Kidney (tissue), 14 donors: ENCODE measurements around the gene C19orf25. TPM values are rescaled to one million over a fixed set of nuclear protein-coding genes. Genes with fewer than 3 reads are reported as not detected.

Source experiments
- DNase-seq, 5 donors: peaks; one replicate each; pipeline ENCODE4 v3.0.0-alpha.2; 2013 to 2020
- FAIRE-seq: peaks from 2 replicates; lab custom pipeline; 2012; peaks lifted over from hg19 to GRCh38; lab: Jason Lieb, UNC
- H3K27ac ChIP-seq, 2 donors: one replicate each; pipeline ENCODE4 v1.7.0; 2013; ENCODE audit warnings: low read depth in 2 of 2, low read length in 2 of 2, inconsistent platforms in 1 of 2
- H3K27me3 ChIP-seq: one replicate; pipeline ENCODE4 v1.7.1; 2013; ENCODE audit warnings: low read length, inconsistent platforms; ENCODE audit not compliant: control insufficient read depth, insufficient read depth
- H3K36me3 ChIP-seq, 3 donors: one replicate each; pipeline versions ENCODE4 v1.7.0 to v1.7.1; 2013; ENCODE audit warnings: low read length in 3 of 3, control low read depth in 1 of 3, inconsistent platforms in 1 of 3; ENCODE audit not compliant: insufficient read depth in 3 of 3, control insufficient read depth in 2 of 3
- H3K4me1 ChIP-seq, 3 donors: one replicate each; pipeline versions ENCODE4 v1.7.0 to v1.7.1; 2013; ENCODE audit warnings: low read length in 3 of 3, inconsistent platforms in 1 of 3, low read depth in 1 of 3; ENCODE audit not compliant: control insufficient read depth in 2 of 3, insufficient read depth in 2 of 3
- H3K4me3 ChIP-seq, 3 donors: one replicate each; pipeline versions ENCODE4 v1.7.0 to v1.8.1; 2013; ENCODE audit warnings: low read length in 3 of 3, control low read depth in 1 of 3, inconsistent platforms in 1 of 3
- H3K9ac ChIP-seq, 3 donors: one replicate each; pipeline versions ENCODE4 v1.7.0 to v1.7.1; 2013; ENCODE audit warnings: low read length in 3 of 3, control low read depth in 1 of 3, inconsistent platforms in 1 of 3
- H3K9me3 ChIP-seq, 3 donors: one replicate each; pipeline versions ENCODE4 v1.7.0 to v1.7.1; 2013; ENCODE audit warnings: low read length in 3 of 3, control low read depth in 1 of 3, inconsistent platforms in 1 of 3; ENCODE audit not compliant: control insufficient read depth in 2 of 3, insufficient read depth in 1 of 3
- CTCF ChIP-seq: IDR thresholded peaks from 3 replicates; pipeline ENCODE4 v1.5.1; 2012; ENCODE audit warnings: mild to moderate bottlenecking, moderate library complexity, borderline replicate concordance; ENCODE audit not compliant: insufficient read depth; ENCODE audit errors: extremely low read depth
- intact Hi-C: fragments of 100-400 bp; cut with DNase I; formaldehyde crosslinking; loops from one replicate; pipeline ENCODE4 v1.11.1; 2022
- polyA plus RNA-seq: library from polyadenylated mRNA; stranded (reverse); fragments of 350-450 nt; fragmentation: Illumina TruSeq; extraction: RNeasy Lipid Tissue Mini Kit (QIAGEN cat#74804); gene quantifications from one replicate; pipeline ENCODE4 v1.2.3, GENCODE V29; 2014; ENCODE audit warnings: low read depth, low replicate concordance; ENCODE audit not compliant: insufficient read depth
- total RNA-seq: library from RNA; stranded (reverse); fragmentation: NEBNext Ultra II Directional; extraction: Animal tissue kit (Norgen Biotek cat#: 25700); gene quantifications from one replicate; pipeline ENCODE4 v1.2.1, GENCODE V29; 2021
- donor health status: control.
- donor health status: control.
- donor health status: control.
- donor health status: control.
- donor health status: control.
- donor health status: DM: yes; HTN: yes; CAD: no.
- donor health status: Normal renal cell carcinoma (clear cell type).

C19orf25 gene
- total and polyA plus RNA-seq, 2 donors from 2014 or later, result 32.5 to 50.9 TPM

GRCh38 chr19:1488282-1488601, 9.2 kb upstream of the C19orf25 start:
- Histone ChIP-seq H3K9ac (no peak overlapping the region), H3K4me1 (peaks cover 0 to 8% (median 0%) of the 10 kb centered on the region in 3 donors), H3K27ac (no peak overlapping the region), H3K9me3 (no peaks in the 10 kb centered on the region), H3K27me3 (no peaks in the 10 kb centered on the region), H3K4me3 (no peak overlapping the region), H3K36me3 (no peaks in the 10 kb centered on the region)
- no peak for DNase-seq
- intact Hi-C loops, result no loop called here
- TF ChIP-seq CTCF, result no peak
- FAIRE-seq, result no peak

GRCh38 chr19:1487576-1488281, 8.7 kb upstream of the C19orf25 start:
- Histone ChIP-seq H3K4me1 (peaks cover 0 to 8% (median 0%) of the 10 kb centered on the region in 3 donors), H3K36me3 (no peaks in the 10 kb centered on the region), H3K9me3 (no peaks in the 10 kb centered on the region), H3K27ac (no peak overlapping the region), H3K4me3 (no peak overlapping the region), H3K27me3 (no peaks in the 10 kb centered on the region), H3K9ac (no peak overlapping the region)
- DNase-seq (peak in 2 of 5 donors; percentile 55 to 73), FAIRE-seq (no peak)
- no peak for TF ChIP-seq CTCF
- intact Hi-C loops, result no loop called here

GRCh38 chr19:1486720-1487575, 7.9 kb upstream of the C19orf25 start:
- Histone ChIP-seq H3K4me3 (no peak overlapping the region), H3K4me1 (peaks cover 0 to 8% (median 0%) of the 10 kb centered on the region in 3 donors), H3K9me3 (no peaks in the 10 kb centered on the region), H3K9ac (no peak overlapping the region), H3K36me3 (no peaks in the 10 kb centered on the region), H3K27ac (no peak overlapping the region), H3K27me3 (no peaks in the 10 kb centered on the region)
- no peak for FAIRE-seq
- intact Hi-C loops, result no loop called here
- TF ChIP-seq CTCF, result no peak
- peak in 1 of 5 donors; percentile 73 for DNase-seq
